ENCODE results near the gene P2RY13. TPM values are rescaled to one million over a fixed set of nuclear protein-coding genes. Genes with fewer than 3 reads are reported as not detected.
A peak's percentile ranks its signal among the peaks of the same experiment; 100 is the strongest.

P2RY13 gene
- total and polyA plus RNA-seq, 2 donors: 2.2 to 4.8 TPM

DNA sequence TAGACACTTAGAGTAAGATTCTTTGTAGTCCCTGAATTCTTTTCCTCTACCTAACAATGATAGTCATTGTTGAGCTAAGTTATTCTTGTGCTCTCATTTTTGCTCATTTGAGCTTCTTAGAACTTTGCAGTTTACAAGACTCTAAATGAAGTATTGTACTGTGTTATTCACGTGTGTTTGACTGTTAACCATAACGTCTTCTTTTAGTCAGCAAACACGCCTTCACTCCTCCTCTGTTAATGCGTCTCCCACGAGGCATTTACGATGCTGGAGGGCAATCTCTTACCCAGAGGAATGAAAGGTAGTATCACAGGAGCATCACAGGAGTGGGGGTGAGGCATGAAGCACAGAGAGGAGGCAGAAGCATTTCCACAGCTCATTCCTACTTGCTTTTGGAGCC lies 36.2 kb downstream of the P2RY13 start:
- Histone ChIP-seq H3K36me3 (ENCODE audit: control insufficient read depth in 2 of 2, insufficient read depth in 2 of 2, low read length in 1 of 2) (no peaks in the 10 kb centered on the region), H3K27ac (ENCODE audit: low read depth in 1 of 2, low read length in 1 of 2) (no peak overlapping the region), H3K4me3 (ENCODE audit: low read length in 2 of 2) (no peak overlapping the region), H3K27me3 (ENCODE audit: control insufficient read depth in 2 of 2, insufficient read depth in 1 of 2, low read length in 1 of 2) (no peaks in the 10 kb centered on the region), H3K4me1 (ENCODE audit: control insufficient read depth in 2 of 2, insufficient read depth in 2 of 2, low read length in 2 of 2) (no peaks in the 10 kb centered on the region), H3K9me3 (ENCODE audit: control insufficient read depth in 2 of 2, insufficient read depth in 1 of 2, low read length in 1 of 2) (no peaks in the 10 kb centered on the region)
- 96% methylated on average over 6 of the region's 6 CpGs for WGBS
- no peak for DNase-seq (ENCODE audit: low read depth in 6 of 9, low spot score in 9 of 9)

- Histone ChIP-seq H3K9me3 (ENCODE audit: control insufficient read depth in 2 of 2, insufficient read depth in 1 of 2, low read length in 1 of 2) (no peaks in the 10 kb centered on the region), H3K27me3 (ENCODE audit: control insufficient read depth in 2 of 2, insufficient read depth in 1 of 2, low read length in 1 of 2) (no peaks in the 10 kb centered on the region), H3K4me3 (ENCODE audit: low read length in 2 of 2) (no peak overlapping the region), H3K4me1 (ENCODE audit: control insufficient read depth in 2 of 2, insufficient read depth in 2 of 2, low read length in 2 of 2) (no peaks in the 10 kb centered on the region), H3K27ac (ENCODE audit: low read depth in 1 of 2, low read length in 1 of 2) (no peak overlapping the region), H3K36me3 (ENCODE audit: control insufficient read depth in 2 of 2, insufficient read depth in 2 of 2, low read length in 1 of 2) (no peaks in the 10 kb centered on the region)
- DNase-seq (ENCODE audit: low read depth in 6 of 9, low spot score in 9 of 9): peak in 1 of 9 donors; percentile 27
- WGBS: 91% methylated on average over 3 of the region's 3 CpGs
These were observed 38.7 kb downstream of the P2RY13 start for GRCh38 chr3:151290673-151291072.

DNA sequence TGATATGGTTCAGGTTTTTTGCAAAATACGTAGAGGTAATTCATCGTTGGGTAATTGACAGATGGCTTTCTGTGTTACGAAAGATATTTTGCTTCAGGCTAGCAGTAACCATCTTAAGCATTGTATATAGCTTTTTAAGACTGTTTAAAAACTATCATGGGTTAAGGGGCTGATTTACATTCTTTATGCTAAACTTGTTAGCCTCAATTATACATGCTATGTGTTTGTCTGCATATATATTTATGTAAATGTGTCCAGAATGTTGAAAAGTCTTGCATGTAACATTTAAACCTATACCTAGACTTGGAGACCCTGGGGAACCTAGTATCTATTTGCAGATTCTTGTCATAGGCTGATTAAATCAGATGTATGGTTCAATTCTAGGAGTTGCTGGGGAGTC lies 39.9 kb downstream of the P2RY13 start:
- no peaks in the 10 kb centered on the region for H3K36me3 ChIP-seq (ENCODE audit: control insufficient read depth in 2 of 2, insufficient read depth in 2 of 2, low read length in 1 of 2)
- H3K4me1 ChIP-seq (ENCODE audit: control insufficient read depth in 2 of 2, insufficient read depth in 2 of 2, low read length in 2 of 2): peaks cover 0 to 3% of the 10 kb centered on the region in 2 donors
- no peaks in the 10 kb centered on the region for H3K9me3 ChIP-seq (ENCODE audit: control insufficient read depth in 2 of 2, insufficient read depth in 1 of 2, low read length in 1 of 2)
- no peak overlapping the region for H3K4me3 ChIP-seq (ENCODE audit: low read length in 2 of 2)
- 46% methylated on average over 3 of the region's 3 CpGs for WGBS
- no peak overlapping the region for H3K27ac ChIP-seq (ENCODE audit: low read depth in 1 of 2, low read length in 1 of 2)
- H3K27me3 ChIP-seq (ENCODE audit: control insufficient read depth in 2 of 2, insufficient read depth in 1 of 2, low read length in 1 of 2): no peaks in the 10 kb centered on the region
- DNase-seq (ENCODE audit: low read depth in 6 of 9, low spot score in 9 of 9): no peak

DNA sequence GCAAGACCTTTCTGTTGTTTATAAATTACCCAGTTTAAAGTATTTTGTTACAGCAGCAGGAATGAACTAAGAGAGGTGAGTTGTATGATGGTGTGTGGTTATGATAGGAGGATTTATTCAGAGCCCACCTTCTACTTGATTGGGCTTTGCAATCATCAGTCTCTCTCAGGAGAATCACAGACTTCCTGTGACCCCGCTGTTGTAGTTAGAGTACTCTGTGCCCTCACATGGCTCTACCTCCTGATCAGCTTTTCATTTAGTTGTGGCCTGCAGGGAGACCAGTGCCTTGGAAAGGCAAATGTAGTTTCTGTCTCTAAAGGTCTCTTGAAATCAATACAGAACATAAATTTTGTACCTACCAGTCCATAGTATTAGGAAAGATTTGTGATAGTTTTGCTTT lies 43.4 kb downstream of the P2RY13 start:
- Histone ChIP-seq H3K9me3 (ENCODE audit: control insufficient read depth in 2 of 2, insufficient read depth in 1 of 2, low read length in 1 of 2) (no peaks in the 10 kb centered on the region), H3K27me3 (ENCODE audit: control insufficient read depth in 2 of 2, insufficient read depth in 1 of 2, low read length in 1 of 2) (no peaks in the 10 kb centered on the region), H3K36me3 (ENCODE audit: control insufficient read depth in 2 of 2, insufficient read depth in 2 of 2, low read length in 1 of 2) (no peaks in the 10 kb centered on the region), H3K4me1 (ENCODE audit: control insufficient read depth in 2 of 2, insufficient read depth in 2 of 2, low read length in 2 of 2) (peaks cover 0 to 10% of the 10 kb centered on the region in 2 donors), H3K27ac (ENCODE audit: low read depth in 1 of 2, low read length in 1 of 2) (no peak overlapping the region), H3K4me3 (ENCODE audit: low read length in 2 of 2) (no peak overlapping the region)
- DNase-seq (ENCODE audit: low read depth in 6 of 9, low spot score in 9 of 9): no peak
- WGBS: 94% methylated on average over 1 of the region's 1 CpG

GRCh38 chr3:151283907-151284461 lies 45.4 kb downstream of the P2RY13 start:
- H3K9me3 ChIP-seq (ENCODE audit: control insufficient read depth in 2 of 2, insufficient read depth in 1 of 2, low read length in 1 of 2): no peaks in the 10 kb centered on the region
- no peaks in the 10 kb centered on the region for H3K36me3 ChIP-seq (ENCODE audit: control insufficient read depth in 2 of 2, insufficient read depth in 2 of 2, low read length in 1 of 2)
- no peak overlapping the region for H3K4me3 ChIP-seq (ENCODE audit: low read length in 2 of 2)
- no peak overlapping the region for H3K27ac ChIP-seq (ENCODE audit: low read depth in 1 of 2, low read length in 1 of 2)
- WGBS: 31% methylated on average over 5 of the region's 5 CpGs
- peak in 3 of 9 donors; percentile 16 to 55 (median 27) for DNase-seq (ENCODE audit: low read depth in 6 of 9, low spot score in 9 of 9)
- H3K4me1 ChIP-seq (ENCODE audit: control insufficient read depth in 2 of 2, insufficient read depth in 2 of 2, low read length in 2 of 2): peaks cover 0 to 17% of the 10 kb centered on the region in 2 donors
- H3K27me3 ChIP-seq (ENCODE audit: control insufficient read depth in 2 of 2, insufficient read depth in 1 of 2, low read length in 1 of 2): no peaks in the 10 kb centered on the region

GRCh38 chr3:151283387-151283786 lies 46.0 kb downstream of the P2RY13 start:
- H3K36me3 ChIP-seq (ENCODE audit: control insufficient read depth in 2 of 2, insufficient read depth in 2 of 2, low read length in 1 of 2): no peaks in the 10 kb centered on the region
- no peak overlapping the region for H3K4me3 ChIP-seq (ENCODE audit: low read length in 2 of 2)
- no peaks in the 10 kb centered on the region for H3K9me3 ChIP-seq (ENCODE audit: control insufficient read depth in 2 of 2, insufficient read depth in 1 of 2, low read length in 1 of 2)
- 91% methylated on average over 4 of the region's 4 CpGs for WGBS
- H3K27me3 ChIP-seq (ENCODE audit: control insufficient read depth in 2 of 2, insufficient read depth in 1 of 2, low read length in 1 of 2): no peaks in the 10 kb centered on the region
- peaks cover 3 to 19% of the 10 kb centered on the region in 2 donors for H3K4me1 ChIP-seq (ENCODE audit: control insufficient read depth in 2 of 2, insufficient read depth in 2 of 2, low read length in 2 of 2)
- no peak for DNase-seq (ENCODE audit: low read depth in 6 of 9, low spot score in 9 of 9)
- no peak overlapping the region for H3K27ac ChIP-seq (ENCODE audit: low read depth in 1 of 2, low read length in 1 of 2)

GRCh38 chr3:151282921-151283320 lies 46.4 kb downstream of the P2RY13 start:
- no peaks in the 10 kb centered on the region for H3K27me3 ChIP-seq (ENCODE audit: control insufficient read depth in 2 of 2, insufficient read depth in 1 of 2, low read length in 1 of 2)
- no peaks in the 10 kb centered on the region for H3K9me3 ChIP-seq (ENCODE audit: control insufficient read depth in 2 of 2, insufficient read depth in 1 of 2, low read length in 1 of 2)
- no peaks in the 10 kb centered on the region for H3K36me3 ChIP-seq (ENCODE audit: control insufficient read depth in 2 of 2, insufficient read depth in 2 of 2, low read length in 1 of 2)
- WGBS: 1% methylated on average over 1 of the region's 1 CpG
- H3K4me1 ChIP-seq (ENCODE audit: control insufficient read depth in 2 of 2, insufficient read depth in 2 of 2, low read length in 2 of 2): peaks cover 3 to 24% of the 10 kb centered on the region in 2 donors
- no peak overlapping the region for H3K4me3 ChIP-seq (ENCODE audit: low read length in 2 of 2)
- no peak overlapping the region for H3K27ac ChIP-seq (ENCODE audit: low read depth in 1 of 2, low read length in 1 of 2)
- DNase-seq (ENCODE audit: low read depth in 6 of 9, low spot score in 9 of 9): peak in 7 of 9 donors; percentile 37 to 82 (median 50)

- Histone ChIP-seq H3K4me3 (ENCODE audit: low read length in 2 of 2) (no peak overlapping the region), H3K27ac (ENCODE audit: low read depth in 1 of 2, low read length in 1 of 2) (no peak overlapping the region), H3K27me3 (ENCODE audit: control insufficient read depth in 2 of 2, insufficient read depth in 1 of 2, low read length in 1 of 2) (no peaks in the 10 kb centered on the region), H3K4me1 (ENCODE audit: control insufficient read depth in 2 of 2, insufficient read depth in 2 of 2, low read length in 2 of 2) (peaks cover 3 to 27% of the 10 kb centered on the region in 2 donors), H3K9me3 (ENCODE audit: control insufficient read depth in 2 of 2, insufficient read depth in 1 of 2, low read length in 1 of 2) (no peaks in the 10 kb centered on the region), H3K36me3 (ENCODE audit: control insufficient read depth in 2 of 2, insufficient read depth in 2 of 2, low read length in 1 of 2) (no peaks in the 10 kb centered on the region)
- WGBS: 97% methylated on average over 9 of the region's 9 CpGs
- no peak for DNase-seq (ENCODE audit: low read depth in 6 of 9, low spot score in 9 of 9)
These were observed 47.6 kb downstream of the P2RY13 start for GRCh38 chr3:151281671-151282324.

DNA sequence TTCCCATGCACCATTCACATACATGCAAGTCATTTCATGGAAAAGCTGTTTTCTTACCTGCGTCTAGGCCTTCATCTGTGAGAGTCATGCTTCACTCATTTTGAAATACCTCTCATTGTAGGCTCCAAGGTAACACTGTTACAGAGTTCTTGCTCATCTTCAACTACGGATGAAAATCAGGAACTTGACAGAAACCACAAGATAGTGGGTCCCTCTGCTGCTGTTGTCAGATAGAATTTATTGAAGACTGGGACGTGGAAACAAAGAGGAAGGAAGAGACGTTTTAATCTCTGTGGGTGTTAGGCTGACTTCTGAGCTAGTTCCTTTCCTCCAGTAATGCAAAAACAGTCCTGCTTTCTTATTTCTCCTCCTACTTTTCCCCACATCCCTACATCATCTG lies 51.1 kb downstream of the P2RY13 start, which contains the start of gene P2RY14:
TSS of gene P2RY14 (minus strand) at position 313 of the 400 bp plus-strand sequence. CDS start 64,226 bp downstream, outside the sequence.
- DNase-seq (ENCODE audit: low read depth in 6 of 9, low spot score in 9 of 9): peak in 3 of 9 donors; percentile 21 to 60 (median 36)
- peaks cover 3 to 37% of the 10 kb centered on the region in 2 donors for H3K4me1 ChIP-seq (ENCODE audit: control insufficient read depth in 2 of 2, insufficient read depth in 2 of 2, low read length in 2 of 2)
- H3K4me3 ChIP-seq (ENCODE audit: low read length in 2 of 2): no peak within 1 kb of the TSS
- no peaks in the 10 kb centered on the region for H3K36me3 ChIP-seq (ENCODE audit: control insufficient read depth in 2 of 2, insufficient read depth in 2 of 2, low read length in 1 of 2)
- H3K27me3 ChIP-seq (ENCODE audit: control insufficient read depth in 2 of 2, insufficient read depth in 1 of 2, low read length in 1 of 2): no peaks in the 10 kb centered on the region
- H3K27ac ChIP-seq (ENCODE audit: low read depth in 1 of 2, low read length in 1 of 2): peak within 1 kb of the TSS; percentile 8 to 39
- 13% methylated on average over 4 of the region's 4 CpGs for WGBS
- no peaks in the 10 kb centered on the region for H3K9me3 ChIP-seq (ENCODE audit: control insufficient read depth in 2 of 2, insufficient read depth in 1 of 2, low read length in 1 of 2)
